Activated T-cell treated with anti-CD3 and anti-CD28 coated beads, Interleukin-2, amount 50 U/mL, for 72 hours (primary cell): Measurements from ENCODE around the gene ZNF343. TPM values are rescaled to one million over a fixed set of nuclear protein-coding genes. Genes with fewer than 3 reads are reported as not detected.
"Not testable (repeated sequence)": the region's sequence is repeated elsewhere in the genome, so short reads cannot be mapped to it uniquely, and the experiment has no call there.

Experiments
- ATAC-seq, 2 donors: fragments of 150-1000 bp; cut with Tn5 transposase; replicated peaks in 1 of 2; 2 replicates each; pipeline ENCODE4 v1.10.0; 2021; ENCODE audit warnings: moderate library complexity in 2 of 2, mild to moderate bottlenecking in 1 of 2
- DNase-seq, 2 donors: peaks; one replicate each; pipeline ENCODE4 v3.0.0; 2021 to 2022; ENCODE audit warnings: mixed read lengths in 1 of 2
- H3K27ac Mint-ChIP-seq: one replicate; pipeline ENCODE4 v1.8.0; 2022; ENCODE audit warnings: mild to moderate bottlenecking, moderate library complexity, mixed read lengths
- H3K27me3 Mint-ChIP-seq: one replicate; pipeline ENCODE4 v1.8.0; 2022; ENCODE audit warnings: low read depth, mixed read lengths
- H3K36me3 Mint-ChIP-seq, 2 donors: one replicate each; pipeline ENCODE4 v1.8.0; 2022; ENCODE audit warnings: mixed read lengths in 2 of 2, mild to moderate bottlenecking in 1 of 2; ENCODE audit not compliant: insufficient read depth in 2 of 2
- H3K4me1 Mint-ChIP-seq: one replicate; pipeline ENCODE4 v1.8.0; 2022; ENCODE audit warnings: low read depth, mixed read lengths
- H3K4me3 Mint-ChIP-seq, 2 donors: one replicate each; pipeline ENCODE4 v1.8.0; 2022; ENCODE audit warnings: mild to moderate bottlenecking in 2 of 2, mixed read lengths in 2 of 2, moderate library complexity in 2 of 2
- H3K9me3 Mint-ChIP-seq, 2 donors: one replicate each; pipeline ENCODE4 v1.8.0; 2022; ENCODE audit warnings: mixed read lengths in 2 of 2
- total RNA-seq, 2 donors: library from RNA; stranded (reverse); gene quantifications; one replicate each; pipeline ENCODE4 v1.2.3, GENCODE V29; 2022

The ZNF343 gene
- total RNA-seq, 2 donors from 2014 or later: 12.4 to 16.4 TPM

DNA sequence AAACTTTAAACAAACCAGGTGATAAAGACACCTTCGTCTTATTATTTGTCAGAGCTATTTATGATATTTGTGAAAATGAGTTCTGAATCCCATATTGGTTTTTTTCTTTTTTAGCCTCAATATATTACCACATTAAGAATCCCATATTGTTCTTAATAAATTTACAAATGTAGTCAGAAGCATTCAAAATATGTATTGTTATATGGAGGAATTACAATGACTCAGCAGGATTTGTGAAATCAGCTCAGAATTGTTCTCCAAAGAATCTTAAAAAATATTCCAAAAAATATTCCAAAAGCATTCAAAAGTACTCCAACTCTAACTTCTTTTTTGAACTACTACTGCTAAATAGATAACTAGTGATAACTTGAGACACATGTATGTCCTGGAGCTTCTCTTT, 6.5 kb upstream of the ZNF343 start:
- Mint-ChIP-seq H3K27me3 (peaks cover 14% of the 10 kb centered on the region), H3K36me3 (no peaks in the 10 kb centered on the region), H3K4me1 (peaks cover 7% of the 10 kb centered on the region), H3K4me3 (no peak overlapping the region), H3K27ac (no peak overlapping the region), H3K9me3 (no peaks in the 10 kb centered on the region)
- ATAC-seq: no peak
- no peak for DNase-seq

DNA sequence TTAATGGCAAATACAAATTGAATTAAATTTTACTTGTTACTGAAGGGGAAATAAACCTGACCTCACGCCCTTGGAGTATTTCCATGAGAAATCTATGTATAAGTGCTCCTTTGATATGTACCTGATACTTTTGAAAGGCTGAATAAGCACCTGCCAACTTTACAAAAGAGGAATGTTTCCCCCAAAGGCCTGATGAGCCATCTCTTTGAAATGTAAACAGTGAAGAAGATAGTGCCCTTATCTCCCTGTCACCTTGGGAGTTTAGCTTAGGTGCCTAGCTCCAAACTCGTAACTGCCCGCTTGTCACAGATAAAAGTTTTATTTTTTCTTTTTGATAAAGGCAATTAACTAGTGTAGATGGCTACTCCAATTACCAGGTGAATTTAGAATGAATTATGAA, 1.1 kb upstream of the ZNF343 start:
- peak overlapping the region; percentile 15 to 45 for H3K4me3 Mint-ChIP-seq
- peaks cover 16% of the 10 kb centered on the region for H3K4me1 Mint-ChIP-seq
- no peak overlapping the region for H3K27ac Mint-ChIP-seq
- no peak for DNase-seq
- no peaks in the 10 kb centered on the region for H3K9me3 Mint-ChIP-seq
- no peak for ATAC-seq
- peaks cover 14% of the 10 kb centered on the region for H3K27me3 Mint-ChIP-seq
- H3K36me3 Mint-ChIP-seq: peaks cover 3 to 7% of the 10 kb centered on the region in 2 donors

- ATAC-seq: no peak
- Mint-ChIP-seq H3K9me3 (no peaks in the 10 kb centered on the region), H3K4me3 (peak overlapping the region; percentile 97 to 100), H3K4me1 (peaks cover 16% of the 10 kb centered on the region), H3K36me3 (peaks cover 3 to 7% of the 10 kb centered on the region in 2 donors), H3K27me3 (peaks cover 14% of the 10 kb centered on the region), H3K27ac (peak overlapping the region; percentile 99)
- no peak for DNase-seq
Observed at GRCh38 chr20:2509468-2509781, 710 bp upstream of the ZNF343 start.

DNA sequence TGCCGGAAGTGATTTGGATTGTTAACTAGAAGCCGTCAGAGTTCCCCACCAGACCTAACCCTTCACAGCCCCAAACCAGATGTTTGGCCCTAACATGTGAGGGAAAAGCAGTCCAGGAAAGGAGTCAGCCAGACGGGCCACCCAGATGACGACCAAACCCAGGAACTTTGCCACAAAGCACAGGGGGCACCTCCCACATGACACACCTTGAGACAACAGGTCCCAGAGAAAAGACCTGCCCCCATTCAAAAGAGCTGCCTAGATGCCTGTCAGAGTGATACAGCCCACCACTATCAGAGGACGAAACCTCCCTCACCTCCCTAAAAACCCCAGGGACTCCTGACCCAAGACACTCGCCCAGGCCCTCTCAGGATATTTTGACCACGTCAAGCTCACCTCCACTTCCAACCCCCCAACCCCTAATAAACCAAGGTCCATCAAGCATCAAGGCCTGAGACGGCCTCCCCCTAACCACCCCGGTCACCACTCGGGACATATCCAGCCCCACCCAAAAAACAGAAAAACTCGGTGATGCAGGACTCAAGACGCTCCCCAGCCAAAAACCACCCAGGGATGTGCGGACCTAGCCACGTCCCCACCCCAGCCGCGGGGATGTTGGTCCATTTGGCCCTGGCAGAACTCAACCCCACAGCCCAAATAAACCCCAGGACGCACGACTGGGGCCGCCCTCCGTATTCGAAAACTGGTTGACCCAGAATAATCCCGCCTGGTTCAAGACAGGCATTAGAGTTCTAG, 662 bp downstream of the ZNF343 start:
- Mint-ChIP-seq H3K4me3 (peak overlapping the region; percentile 97 to 100), H3K27me3 (peaks cover 7% of the 10 kb centered on the region)

GRCh38 chr20:2507464-2507863, 1.3 kb downstream of the ZNF343 start:
- H3K27ac Mint-ChIP-seq: no peak overlapping the region
- ATAC-seq (no peak), DNase-seq (no peak)
- peaks cover 0 to 2% of the 10 kb centered on the region in 2 donors for H3K9me3 Mint-ChIP-seq
- peaks cover 16% of the 10 kb centered on the region for H3K4me1 Mint-ChIP-seq
- H3K4me3 Mint-ChIP-seq: peak overlapping the region; percentile 97 to 100
- peaks cover 3 to 7% of the 10 kb centered on the region in 2 donors for H3K36me3 Mint-ChIP-seq
- H3K27me3 Mint-ChIP-seq: peaks cover 7% of the 10 kb centered on the region

More for the DNA sequence above, 662 bp downstream of the ZNF343 start:
- ATAC-seq (peak; percentile 14 to 16), DNase-seq (no peak)
- peak overlapping the region; percentile 99 for H3K27ac Mint-ChIP-seq
- peaks cover 16% of the 10 kb centered on the region for H3K4me1 Mint-ChIP-seq
- peaks cover 3 to 7% of the 10 kb centered on the region in 2 donors for H3K36me3 Mint-ChIP-seq
- no peaks in the 10 kb centered on the region for H3K9me3 Mint-ChIP-seq

DNA sequence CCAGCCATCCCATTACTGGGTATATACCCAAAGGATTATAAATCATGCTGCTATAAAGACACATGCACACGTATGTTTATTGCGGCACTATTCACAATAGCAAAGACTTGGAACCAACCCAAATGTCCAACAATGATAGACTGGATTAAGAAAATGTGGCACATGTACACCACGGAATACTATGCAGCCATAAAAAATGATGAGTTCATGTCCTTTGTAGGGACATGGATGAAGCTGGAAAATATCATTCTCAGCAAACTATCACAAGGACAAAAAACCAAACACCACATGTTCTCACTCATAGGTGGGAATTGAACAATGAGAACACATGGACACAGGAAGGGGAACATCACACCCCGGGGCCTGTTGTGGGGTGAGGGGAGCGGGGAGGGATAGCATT, 2.3 kb downstream of the ZNF343 start:
- DNase-seq: not testable (repeated sequence)

GRCh38 chr20:2504803-2505202, 3.9 kb downstream of the ZNF343 start:
- not testable (repeated sequence) for H3K9me3 Mint-ChIP-seq, H3K4me3 Mint-ChIP-seq, H3K27me3 Mint-ChIP-seq, H3K27ac Mint-ChIP-seq, DNase-seq, ATAC-seq
- Mint-ChIP-seq H3K4me1 (peaks cover 16% of the 10 kb centered on the region), H3K36me3 (peaks cover 7 to 11% of the 10 kb centered on the region in 2 donors)

More for the DNA sequence above, 2.3 kb downstream of the ZNF343 start:
- ATAC-seq, H3K27me3 Mint-ChIP-seq, H3K27ac Mint-ChIP-seq, H3K36me3 Mint-ChIP-seq, H3K4me3 Mint-ChIP-seq, H3K9me3 Mint-ChIP-seq: not testable (repeated sequence)
- peaks cover 16% of the 10 kb centered on the region for H3K4me1 Mint-ChIP-seq

- H3K9me3 Mint-ChIP-seq, H3K27ac Mint-ChIP-seq, ATAC-seq, H3K27me3 Mint-ChIP-seq, H3K4me3 Mint-ChIP-seq, DNase-seq, H3K4me1 Mint-ChIP-seq: not testable (repeated sequence)
- H3K36me3 Mint-ChIP-seq: peaks cover 4 to 12% of the 10 kb centered on the region in 2 donors
Observed at GRCh38 chr20:2502808-2503384, 5.8 kb downstream of the ZNF343 start.

GRCh38 chr20:2485661-2486060, 23.1 kb downstream of the ZNF343 start:
- peaks cover 2% of the 10 kb centered on the region in 2 donors for H3K9me3 Mint-ChIP-seq
- ATAC-seq (no peak), DNase-seq (no peak)
- no peaks in the 10 kb centered on the region for H3K27me3 Mint-ChIP-seq
- H3K4me1 Mint-ChIP-seq: no peaks in the 10 kb centered on the region
- peaks cover 26 to 39% of the 10 kb centered on the region in 2 donors for H3K36me3 Mint-ChIP-seq
- H3K27ac Mint-ChIP-seq: no peak overlapping the region
- H3K4me3 Mint-ChIP-seq: no peak overlapping the region

DNA sequence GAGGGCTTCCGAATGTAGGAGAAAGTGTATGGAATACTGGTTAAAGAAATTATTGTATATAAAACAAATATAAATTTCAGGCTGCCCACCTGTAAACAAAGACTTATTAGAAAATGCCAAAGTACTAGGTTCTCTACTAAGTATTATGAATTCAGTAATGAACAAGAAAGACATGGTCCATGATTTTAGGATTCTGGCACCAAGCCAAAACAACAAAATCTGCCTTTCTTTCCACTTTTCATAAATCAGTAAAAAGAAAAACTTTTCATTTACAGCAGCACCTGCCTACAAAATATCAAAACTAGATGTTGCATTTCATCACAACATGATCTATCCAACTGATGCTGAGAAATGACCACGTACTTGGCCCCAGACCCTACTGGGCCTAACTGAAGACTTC, 23.6 kb downstream of the ZNF343 start:
- ATAC-seq (no peak), DNase-seq (no peak)
- Mint-ChIP-seq H3K4me1 (no peaks in the 10 kb centered on the region), H3K27ac (no peak overlapping the region), H3K36me3 (peaks cover 25 to 41% of the 10 kb centered on the region in 2 donors), H3K27me3 (no peaks in the 10 kb centered on the region), H3K4me3 (no peak overlapping the region), H3K9me3 (peaks cover 2% of the 10 kb centered on the region in 2 donors)

- ATAC-seq (no peak), DNase-seq (no peak)
- Mint-ChIP-seq H3K36me3 (peaks cover 24 to 36% of the 10 kb centered on the region in 2 donors), H3K4me3 (no peak overlapping the region), H3K27me3 (no peaks in the 10 kb centered on the region), H3K27ac (no peak overlapping the region), H3K9me3 (peaks cover 2% of the 10 kb centered on the region in 2 donors), H3K4me1 (no peaks in the 10 kb centered on the region)
Observed at GRCh38 chr20:2483504-2483903, 25.2 kb downstream of the ZNF343 start.

GRCh38 chr20:2480381-2480780, 28.3 kb downstream of the ZNF343 start:
- Mint-ChIP-seq H3K4me1 (no peaks in the 10 kb centered on the region), H3K27me3 (no peaks in the 10 kb centered on the region), H3K36me3 (peaks cover 21 to 26% of the 10 kb centered on the region in 2 donors), H3K27ac (no peak overlapping the region), H3K9me3 (peaks cover 2% of the 10 kb centered on the region in 2 donors), H3K4me3 (no peak overlapping the region)
- ATAC-seq (no peak), DNase-seq (no peak)

DNA sequence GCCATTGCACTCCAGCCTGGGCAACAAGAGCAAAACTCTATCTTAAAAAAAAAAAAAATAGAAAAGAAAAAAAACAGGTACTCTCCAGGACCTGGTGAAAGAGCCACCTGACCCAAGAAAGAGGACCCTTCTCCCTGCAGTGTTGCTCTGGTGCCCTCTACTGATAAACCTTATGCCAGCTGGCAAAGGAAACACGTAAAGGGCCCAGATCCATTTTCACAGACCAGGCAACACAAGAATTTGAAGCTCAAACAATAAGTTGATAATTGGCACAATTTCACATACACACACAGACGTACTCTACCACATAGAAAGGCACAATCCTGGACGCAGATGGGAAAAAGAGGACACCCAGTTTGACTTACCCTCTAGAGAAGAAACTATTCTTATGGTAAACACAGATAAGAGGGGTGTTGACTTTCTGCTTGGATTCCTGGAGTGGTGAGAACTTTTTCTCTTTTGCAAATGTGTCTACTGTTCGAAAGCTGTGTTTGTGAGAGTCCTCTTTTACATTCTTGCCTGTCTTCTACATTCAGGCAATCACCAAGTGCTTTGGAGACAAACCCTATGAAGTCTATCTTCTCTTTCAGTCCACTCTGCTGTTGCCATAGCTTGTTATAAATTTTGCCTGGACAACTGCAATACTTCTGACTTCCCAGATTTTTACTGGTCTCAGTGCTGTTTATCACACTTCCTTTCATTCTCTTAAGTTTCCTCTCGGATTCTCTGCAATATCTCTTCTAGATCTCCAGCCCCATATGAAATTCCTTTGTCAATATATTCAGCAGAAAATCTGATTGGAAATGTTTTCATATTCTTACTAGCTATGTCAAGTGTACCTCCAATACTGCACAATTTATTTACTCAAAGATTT, 31.7 kb downstream of the ZNF343 start:
- no peak for ATAC-seq
- Mint-ChIP-seq H3K27me3 (no peaks in the 10 kb centered on the region), H3K9me3 (peaks cover 2 to 5% of the 10 kb centered on the region in 2 donors), H3K4me1 (no peaks in the 10 kb centered on the region), H3K27ac (no peak overlapping the region), H3K36me3 (peaks cover 10 to 12% of the 10 kb centered on the region in 2 donors), H3K4me3 (no peak overlapping the region)
- DNase-seq: no peak
